ENCODE results near the gene SLC9A2.

Gene SLC9A2

GRCh38 chr2:102618452-102619413, 620 bp upstream of the SLC9A2 start:
- no peak for DNase-seq

GRCh38 chr2:102620332-102620731, 979 bp downstream of the SLC9A2 start:
- no peak for DNase-seq

GRCh38 chr2:102621630-102622029, 2.3 kb downstream of the SLC9A2 start:
- no peak for DNase-seq

- DNase-seq = no peak
Observed at GRCh38 chr2:102622646-102623045, 3.3 kb downstream of the SLC9A2 start.

- DNase-seq = no peak
Observed at GRCh38 chr2:102630458-102630857, 11.1 kb downstream of the SLC9A2 start.

GRCh38 chr2:102632380-102633175, 13.2 kb downstream of the SLC9A2 start:
- DNase-seq = no peak

- DNase-seq = no peak
Observed at GRCh38 chr2:102634831-102635241, 15.5 kb downstream of the SLC9A2 start.

- no peak for DNase-seq
Observed at GRCh38 chr2:102635317-102635716, 16.0 kb downstream of the SLC9A2 start.

GRCh38 chr2:102636283-102636907, 17.0 kb downstream of the SLC9A2 start:
- no peak for DNase-seq

- DNase-seq = no peak
Observed at GRCh38 chr2:102637358-102637757, 18.0 kb downstream of the SLC9A2 start.

GRCh38 chr2:102639429-102639828, 20.1 kb downstream of the SLC9A2 start:
- DNase-seq = no peak

- DNase-seq = no peak
Observed at GRCh38 chr2:102652126-102652525, 32.8 kb downstream of the SLC9A2 start.

- no peak for DNase-seq
Observed at GRCh38 chr2:102657770-102658169, 38.4 kb downstream of the SLC9A2 start.

GRCh38 chr2:102660070-102660469, 40.7 kb downstream of the SLC9A2 start:
- DNase-seq = no peak

GRCh38 chr2:102660574-102660973, 41.2 kb downstream of the SLC9A2 start:
- no peak for DNase-seq

GRCh38 chr2:102661846-102662245, 42.5 kb downstream of the SLC9A2 start:
- no peak for DNase-seq

GRCh38 chr2:102662833-102663232, 43.5 kb downstream of the SLC9A2 start:
- DNase-seq = no peak

- DNase-seq = no peak
Observed at GRCh38 chr2:102663381-102663780, 44.0 kb downstream of the SLC9A2 start.

- DNase-seq = peak; percentile 1
Observed at GRCh38 chr2:102664471-102664909, 45.1 kb downstream of the SLC9A2 start.

GRCh38 chr2:102667072-102667471, 47.7 kb downstream of the SLC9A2 start:
- no peak for DNase-seq

GRCh38 chr2:102668171-102668570, 48.8 kb downstream of the SLC9A2 start:
- no peak for DNase-seq

- DNase-seq = no peak
Observed at GRCh38 chr2:102669401-102669800, 50.0 kb downstream of the SLC9A2 start.

- DNase-seq = no peak
Observed at GRCh38 chr2:102672107-102672776, 52.9 kb downstream of the SLC9A2 start.
